NT2/D1 (cell line): ENCODE results near the gene GABRB3.

Source experiments
- DNase-seq: peaks from one replicate; pipeline ENCODE4 v3.0.0-alpha.2; 2011; ENCODE audit warnings: low read depth, low spot score
- H3K27me3 ChIP-seq: 2 replicates; pipeline ENCODE4 v1.6.0; 2011; ENCODE audit warnings: mild to moderate bottlenecking; ENCODE audit not compliant: insufficient read length, insufficient read depth
- H3K36me3 ChIP-seq: 2 replicates; pipeline ENCODE4 v1.6.1; 2011; ENCODE audit warnings: mild to moderate bottlenecking, low read length, mixed read lengths; ENCODE audit not compliant: insufficient read depth, insufficient read length
- H3K4me1 ChIP-seq: 2 replicates; pipeline ENCODE4 v1.5.1; 2011; ENCODE audit not compliant: insufficient read depth, insufficient read length
- H3K4me3 ChIP-seq: 2 replicates; pipeline ENCODE4 v1.5.1; 2011; ENCODE audit warnings: low read depth; ENCODE audit not compliant: insufficient read length
- H3K9ac ChIP-seq: 2 replicates; pipeline ENCODE4 v1.6.0; 2011; ENCODE audit warnings: low read depth; ENCODE audit not compliant: insufficient read length
- H3K9me3 ChIP-seq: 2 replicates; pipeline ENCODE4 v1.5.1; 2011; ENCODE audit warnings: mild to moderate bottlenecking, low read length; ENCODE audit not compliant: insufficient read depth
- SUZ12 ChIP-seq: IDR thresholded peaks from 2 replicates; pipeline ENCODE4 v1.6.1; 2011; ENCODE audit not compliant: insufficient read length, insufficient read depth; ENCODE audit errors: extremely low read depth
- YY1 ChIP-seq: IDR thresholded peaks from 2 replicates; pipeline ENCODE4 v1.6.1; 2011; ENCODE audit not compliant: insufficient read length, insufficient read depth
- ZNF274 ChIP-seq: IDR thresholded peaks from 2 replicates; pipeline ENCODE4 v1.6.1; 2011; ENCODE audit warnings: mild to moderate bottlenecking, low read depth, low read length

GABRB3 gene

GRCh38 chr15:26690778-26691177, 82.1 kb downstream of the GABRB3 start:
- Histone ChIP-seq H3K9ac (no peak overlapping the region), H3K27me3 (no peaks in the 10 kb centered on the region), H3K4me1 (peaks cover 3% of the 10 kb centered on the region), H3K9me3 (peaks cover 17% of the 10 kb centered on the region), H3K4me3 (no peak overlapping the region), H3K36me3 (no peaks in the 10 kb centered on the region)
- TF ChIP-seq ZNF274 (no peak), YY1 (no peak), SUZ12 (no peak)
- peak; percentile 15 for DNase-seq

GRCh38 chr15:26689462-26689861, 83.4 kb downstream of the GABRB3 start:
- DNase-seq = no peak
- no peak for TF ChIP-seq YY1
- TF ChIP-seq ZNF274 = no peak
- TF ChIP-seq SUZ12 = no peak
- peaks cover 3% of the 10 kb centered on the region for H3K4me1 ChIP-seq
- H3K9ac ChIP-seq = no peak overlapping the region
- H3K4me3 ChIP-seq = no peak overlapping the region
- peaks cover 5% of the 10 kb centered on the region for H3K36me3 ChIP-seq
- H3K27me3 ChIP-seq = no peaks in the 10 kb centered on the region
- peaks cover 9% of the 10 kb centered on the region for H3K9me3 ChIP-seq

GRCh38 chr15:26686547-26687187, 86.2 kb downstream of the GABRB3 start:
- Histone ChIP-seq H3K4me1 (peaks cover 3% of the 10 kb centered on the region), H3K9ac (no peak overlapping the region), H3K27me3 (no peaks in the 10 kb centered on the region), H3K9me3 (no peaks in the 10 kb centered on the region), H3K36me3 (peaks cover 13% of the 10 kb centered on the region), H3K4me3 (no peak overlapping the region)
- no peak for DNase-seq
- TF ChIP-seq ZNF274 (no peak), SUZ12 (no peak), YY1 (no peak)

- H3K27me3 ChIP-seq = no peaks in the 10 kb centered on the region
- no peaks in the 10 kb centered on the region for H3K9me3 ChIP-seq
- TF ChIP-seq SUZ12 (no peak), YY1 (no peak), ZNF274 (no peak)
- H3K9ac ChIP-seq = no peak overlapping the region
- H3K36me3 ChIP-seq = peaks cover 13% of the 10 kb centered on the region
- H3K4me3 ChIP-seq = no peak overlapping the region
- DNase-seq = no peak
- H3K4me1 ChIP-seq = no peaks in the 10 kb centered on the region
Measured at GRCh38 chr15:26682598-26683164, 90.2 kb downstream of the GABRB3 start.

GRCh38 chr15:26679927-26680326, 92.9 kb downstream of the GABRB3 start:
- Histone ChIP-seq H3K4me1 (no peaks in the 10 kb centered on the region), H3K36me3 (peaks cover 11% of the 10 kb centered on the region), H3K9ac (no peak overlapping the region), H3K4me3 (no peak overlapping the region), H3K9me3 (no peaks in the 10 kb centered on the region), H3K27me3 (no peaks in the 10 kb centered on the region)
- TF ChIP-seq YY1 (no peak), SUZ12 (no peak), ZNF274 (no peak)
- DNase-seq = no peak

- no peak for DNase-seq
- H3K36me3 ChIP-seq = no peaks in the 10 kb centered on the region
- no peaks in the 10 kb centered on the region for H3K27me3 ChIP-seq
- TF ChIP-seq SUZ12 (no peak), ZNF274 (no peak), YY1 (no peak)
- H3K9me3 ChIP-seq = no peaks in the 10 kb centered on the region
- no peak overlapping the region for H3K4me3 ChIP-seq
- H3K9ac ChIP-seq = no peak overlapping the region
- no peaks in the 10 kb centered on the region for H3K4me1 ChIP-seq
Measured at GRCh38 chr15:26676115-26676514, 96.8 kb downstream of the GABRB3 start.

GRCh38 chr15:26674467-26674866, 98.4 kb downstream of the GABRB3 start:
- H3K27me3 ChIP-seq = no peaks in the 10 kb centered on the region
- H3K36me3 ChIP-seq = peaks cover 4% of the 10 kb centered on the region
- H3K4me1 ChIP-seq = no peaks in the 10 kb centered on the region
- TF ChIP-seq SUZ12 = no peak
- no peak for TF ChIP-seq ZNF274
- no peak for TF ChIP-seq YY1
- H3K4me3 ChIP-seq = no peak overlapping the region
- H3K9me3 ChIP-seq = no peaks in the 10 kb centered on the region
- H3K9ac ChIP-seq = no peak overlapping the region
- no peak for DNase-seq
